CD4-positive, alpha-beta T cell treated with Interleukin-1 beta for 1 hour (primary cell): Measurements from ENCODE around the gene PTPRD.

Source experiments
- DNase-seq, 2 donors: peaks; one replicate each; pipeline ENCODE4 v3.0.0-alpha.2; 2020 to 2022

PTPRD gene

GRCh38 chr9:10045598-10045997 lies 567.2 kb downstream of the PTPRD start:
- DNase-seq: no peak

- DNase-seq: no peak
Measured at GRCh38 chr9:10041726-10042229, 571.0 kb downstream of the PTPRD start.

DNA sequence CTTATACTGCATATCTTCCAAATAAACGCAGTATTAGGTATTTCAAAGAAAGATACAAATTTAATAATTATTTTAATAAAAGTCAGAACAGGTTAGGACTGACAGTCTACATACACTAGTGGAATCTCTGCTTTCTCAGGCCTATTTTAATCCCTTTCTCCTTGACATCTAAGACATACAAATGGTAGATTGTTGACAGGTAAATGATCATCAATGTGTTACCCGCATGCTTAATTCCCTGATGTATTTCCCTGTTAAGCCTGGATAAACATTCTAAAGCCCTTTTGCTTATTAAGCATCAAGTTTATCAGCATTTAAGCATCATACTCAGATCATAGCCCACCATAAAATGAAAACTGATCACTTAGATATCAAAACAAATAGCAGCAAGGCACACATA lies 576.7 kb downstream of the PTPRD start:
- DNase-seq: no peak

DNA sequence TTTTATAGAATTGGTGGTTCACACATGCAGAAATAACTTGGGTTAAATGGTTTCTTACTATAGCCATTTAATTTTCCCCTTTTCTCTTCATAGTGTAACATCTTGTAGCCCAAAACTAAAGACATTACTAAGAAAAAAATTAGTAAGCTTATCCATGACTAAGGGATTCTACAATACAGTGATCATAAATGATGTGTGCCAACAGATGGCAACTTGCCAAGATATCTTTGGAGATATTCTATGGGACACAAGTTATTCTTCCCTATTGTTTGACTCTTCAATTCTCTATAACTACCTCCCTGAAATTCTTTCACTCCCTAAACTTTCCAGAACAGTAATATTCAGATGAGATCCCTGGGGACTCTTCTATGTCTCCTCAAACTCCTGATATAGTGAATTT lies 580.6 kb downstream of the PTPRD start:
- DNase-seq: no peak

DNA sequence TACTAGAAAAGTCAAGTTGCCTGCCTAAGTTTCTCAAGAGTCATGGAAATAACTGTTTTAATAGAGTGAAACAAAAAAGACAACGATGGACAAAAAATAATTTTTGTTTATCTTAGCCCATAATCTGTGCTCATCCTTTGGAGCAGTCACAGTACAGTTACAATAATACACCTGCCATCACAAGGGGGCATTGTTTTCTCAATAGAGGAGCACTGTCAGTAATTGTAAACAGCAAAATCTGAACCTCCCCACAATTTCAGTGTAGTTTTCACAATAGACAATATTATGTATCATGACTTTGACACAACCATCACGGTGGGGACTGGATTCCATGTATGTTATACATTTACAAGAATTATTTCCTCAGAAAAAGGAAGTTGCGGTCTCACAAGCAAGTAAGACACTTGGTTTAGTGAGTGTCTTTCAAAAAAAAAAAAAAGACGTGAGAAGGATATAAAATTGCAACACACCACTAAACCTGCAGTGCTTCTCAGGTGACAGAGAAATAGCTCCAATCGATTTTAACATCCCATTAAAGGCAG lies 586.3 kb downstream of the PTPRD start:
- DNase-seq: no peak

- DNase-seq: no peak
Measured at GRCh38 chr9:10015755-10016154, 597.0 kb downstream of the PTPRD start.

DNA sequence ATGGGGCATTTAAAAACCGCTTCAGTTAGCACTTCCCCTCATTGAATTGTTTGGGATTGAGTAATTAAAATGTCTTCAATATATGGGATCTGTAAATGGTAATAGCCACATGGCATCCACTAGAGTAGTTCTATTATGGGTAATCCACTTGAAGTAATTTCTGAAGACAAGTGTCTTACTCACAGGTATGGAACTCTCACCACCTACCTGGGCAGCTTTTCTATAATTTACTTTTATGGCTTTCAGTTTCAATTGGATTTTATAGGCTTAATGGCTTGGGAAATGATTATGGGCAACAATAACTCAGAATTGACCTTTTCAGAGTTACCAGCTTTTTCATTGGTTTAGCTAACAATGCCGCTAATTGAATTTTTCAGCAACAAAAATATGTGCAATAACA lies 597.9 kb downstream of the PTPRD start:
- no peak for DNase-seq

DNA sequence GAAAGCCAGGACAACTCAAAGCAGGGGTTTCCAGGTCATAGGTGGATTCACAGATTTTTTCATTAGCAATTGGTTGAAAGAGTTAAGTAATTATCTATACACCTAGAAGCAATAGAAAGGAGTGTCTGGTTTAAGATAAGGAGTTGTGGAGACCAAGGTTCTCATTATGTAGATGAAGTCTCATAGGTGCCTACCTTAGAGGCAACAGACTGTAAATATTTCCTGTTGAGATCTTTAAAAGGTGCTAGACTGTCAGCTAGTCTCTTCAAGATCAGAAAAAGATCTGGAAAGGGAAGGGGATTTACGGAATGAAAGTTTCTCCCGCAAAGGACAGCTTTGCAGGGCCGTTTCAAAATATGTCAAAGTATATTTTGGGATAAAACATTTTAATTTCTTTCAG lies 603.4 kb downstream of the PTPRD start:
- no peak for DNase-seq

GRCh38 chr9:10008101-10008799 lies 604.6 kb downstream of the PTPRD start:
- no peak for DNase-seq

DNA sequence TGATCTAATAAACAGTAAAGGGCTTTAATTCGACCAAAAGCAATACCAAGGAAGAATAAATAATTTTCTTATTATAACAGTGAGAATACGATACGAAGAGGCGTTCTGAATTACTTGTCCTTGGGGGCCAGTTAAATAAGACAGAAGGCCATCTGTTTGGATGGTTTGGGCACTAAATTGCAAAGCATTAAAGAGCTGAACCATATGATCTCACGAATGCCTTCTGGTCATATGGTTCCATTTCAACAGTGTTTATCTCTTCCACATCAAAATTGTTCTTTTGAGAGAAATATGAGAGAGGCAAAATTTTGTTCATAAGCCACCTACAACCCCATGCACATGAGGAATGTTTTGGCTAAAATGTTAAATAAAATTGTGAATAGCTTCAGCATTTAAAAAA lies 605.4 kb downstream of the PTPRD start:
- no peak for DNase-seq

DNA sequence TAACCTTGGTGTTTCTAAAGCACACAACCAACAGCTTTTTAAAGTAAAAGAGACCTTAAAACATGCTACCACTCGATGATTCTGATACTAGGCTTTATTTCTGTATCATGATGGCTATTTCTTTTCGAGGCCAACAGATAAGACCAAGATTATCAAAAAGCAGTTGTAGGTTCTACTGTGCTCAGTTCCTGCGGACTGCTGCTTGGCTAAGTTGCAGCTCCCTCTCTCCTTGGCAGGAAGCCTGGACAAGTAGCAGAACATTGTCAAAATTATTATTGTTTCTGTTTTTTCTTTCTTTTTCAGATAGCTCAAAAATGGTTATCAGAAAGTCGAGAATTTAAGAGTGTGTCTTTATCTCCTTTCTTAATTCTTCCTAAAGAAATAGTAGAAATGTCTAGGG lies 607.6 kb downstream of the PTPRD start:
- no peak for DNase-seq

GRCh38 chr9:10003047-10003446 lies 609.8 kb downstream of the PTPRD start:
- no peak for DNase-seq

DNA sequence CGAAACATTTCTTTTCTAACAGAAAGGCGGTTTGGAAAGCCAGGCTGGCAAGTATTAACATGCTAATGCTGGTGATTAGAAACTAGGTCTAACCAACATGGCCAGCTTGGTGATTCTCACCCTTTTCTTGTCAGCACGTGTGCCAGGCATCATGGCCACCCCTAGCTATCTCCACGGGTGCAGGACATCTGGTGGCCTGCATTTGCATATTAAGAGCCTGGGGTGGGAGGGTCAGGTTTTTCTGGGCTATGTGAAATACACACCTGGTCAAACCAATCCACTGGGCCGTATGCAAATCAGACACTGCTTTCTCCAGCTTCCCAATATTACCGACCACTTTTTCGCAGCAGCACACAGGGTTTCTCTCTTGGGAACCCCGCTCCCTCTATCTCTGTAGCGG lies 612.1 kb downstream of the PTPRD start:
- DNase-seq: no peak

DNA sequence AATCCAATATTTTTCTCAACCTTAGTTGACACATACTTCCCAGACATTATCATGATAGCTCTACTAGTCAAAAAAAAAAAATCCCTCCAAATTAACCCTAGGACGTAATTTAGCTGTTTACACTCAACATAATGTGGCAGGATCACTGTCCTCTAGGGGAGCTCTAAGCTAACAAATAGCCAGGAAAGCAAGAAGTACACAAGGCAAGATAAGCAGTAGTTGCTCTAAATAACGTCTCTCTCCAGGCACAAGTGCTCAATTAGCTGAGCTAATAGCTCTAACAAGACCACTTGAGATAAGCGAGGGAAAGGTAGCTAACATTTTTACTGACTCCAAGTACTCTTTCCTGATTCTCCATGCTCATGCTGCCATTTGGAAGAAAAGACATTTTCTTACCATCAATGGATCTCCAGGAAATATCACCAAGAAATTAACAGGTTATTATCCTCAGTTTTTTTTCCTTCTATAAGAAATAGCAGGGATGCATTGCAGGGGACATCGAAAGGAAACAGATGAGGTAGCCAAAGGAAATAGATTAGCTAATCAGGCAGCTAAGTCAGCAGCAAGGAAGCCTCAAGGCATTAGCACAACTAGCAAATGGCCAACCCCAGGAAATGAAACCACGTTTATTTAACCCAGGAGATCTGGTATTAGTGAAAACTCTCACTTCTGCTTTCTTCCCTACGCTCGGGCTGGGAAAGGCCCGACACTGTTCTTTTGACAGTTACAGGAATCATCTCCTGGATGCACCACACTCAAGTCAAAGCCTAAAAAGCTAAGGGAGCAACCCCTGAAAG lies 614.1 kb downstream of the PTPRD start:
- no peak for DNase-seq

- no peak for DNase-seq
Measured at GRCh38 chr9:9997585-9997984, 615.2 kb downstream of the PTPRD start.

GRCh38 chr9:9996259-9996658 lies 616.5 kb downstream of the PTPRD start:
- no peak for DNase-seq

DNA sequence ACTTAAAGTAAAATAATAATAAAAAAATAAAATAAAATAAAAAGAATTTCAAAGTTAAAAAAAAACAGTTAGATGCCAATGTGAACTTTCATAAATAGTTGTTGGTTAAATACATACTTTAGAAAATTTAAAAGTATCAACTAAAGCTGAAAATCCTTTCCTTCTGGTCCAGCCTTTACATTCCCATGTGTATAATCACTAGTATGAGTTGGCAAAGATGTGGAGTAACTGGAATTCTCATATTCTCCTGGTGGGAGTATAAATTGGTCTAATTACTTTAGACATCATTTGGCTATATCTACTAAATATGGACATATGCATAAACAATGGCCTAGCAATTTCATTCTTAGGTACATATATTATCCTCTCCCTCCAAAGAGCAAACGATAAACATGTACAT lies 619.9 kb downstream of the PTPRD start:
- DNase-seq: no peak

DNA sequence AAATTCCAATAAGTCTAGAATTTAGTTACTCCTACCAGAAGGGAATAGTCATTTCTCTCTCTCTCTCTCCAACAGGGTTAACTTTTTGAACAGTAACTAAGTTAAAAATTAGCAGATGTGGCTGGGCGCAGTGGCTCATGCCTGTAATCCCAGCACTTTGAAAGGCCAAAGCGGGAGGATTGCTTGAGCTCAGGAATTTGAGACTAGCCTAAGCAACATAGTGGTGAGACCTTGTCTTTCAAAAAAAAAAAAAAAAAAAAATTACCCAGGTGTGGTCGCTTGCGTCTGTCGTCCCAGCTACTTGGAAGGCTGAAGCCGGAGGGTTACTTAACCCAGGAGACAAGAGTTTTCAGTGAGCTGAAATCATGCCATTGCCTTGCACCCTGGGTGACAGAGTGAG lies 639.7 kb downstream of the PTPRD start:
- DNase-seq: no peak

DNA sequence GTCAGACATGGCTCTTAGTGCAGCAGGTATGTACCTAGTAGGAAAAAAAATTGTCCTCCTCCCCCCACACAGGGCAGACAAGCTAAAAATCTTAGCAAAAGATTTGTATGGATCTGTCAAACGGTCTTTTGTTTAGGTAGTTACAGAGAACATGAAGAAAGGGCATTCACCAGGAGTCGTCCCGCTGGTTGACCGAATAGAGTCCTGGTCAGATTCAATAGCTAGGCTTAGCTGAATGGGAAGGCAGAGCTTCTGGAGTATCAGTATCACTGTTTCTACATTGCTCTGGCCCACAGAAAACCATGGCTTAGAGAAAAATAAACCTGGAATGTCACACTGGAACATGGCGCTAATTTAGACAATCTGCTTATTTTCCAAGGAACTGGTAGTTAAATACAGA lies 642.3 kb downstream of the PTPRD start:
- DNase-seq: no peak

GRCh38 chr9:9963841-9964240 lies 649.0 kb downstream of the PTPRD start:
- DNase-seq: no peak

GRCh38 chr9:9961934-9962333 lies 650.9 kb downstream of the PTPRD start:
- no peak for DNase-seq

- DNase-seq: no peak
Measured at GRCh38 chr9:9961487-9961886, 651.3 kb downstream of the PTPRD start.

DNA sequence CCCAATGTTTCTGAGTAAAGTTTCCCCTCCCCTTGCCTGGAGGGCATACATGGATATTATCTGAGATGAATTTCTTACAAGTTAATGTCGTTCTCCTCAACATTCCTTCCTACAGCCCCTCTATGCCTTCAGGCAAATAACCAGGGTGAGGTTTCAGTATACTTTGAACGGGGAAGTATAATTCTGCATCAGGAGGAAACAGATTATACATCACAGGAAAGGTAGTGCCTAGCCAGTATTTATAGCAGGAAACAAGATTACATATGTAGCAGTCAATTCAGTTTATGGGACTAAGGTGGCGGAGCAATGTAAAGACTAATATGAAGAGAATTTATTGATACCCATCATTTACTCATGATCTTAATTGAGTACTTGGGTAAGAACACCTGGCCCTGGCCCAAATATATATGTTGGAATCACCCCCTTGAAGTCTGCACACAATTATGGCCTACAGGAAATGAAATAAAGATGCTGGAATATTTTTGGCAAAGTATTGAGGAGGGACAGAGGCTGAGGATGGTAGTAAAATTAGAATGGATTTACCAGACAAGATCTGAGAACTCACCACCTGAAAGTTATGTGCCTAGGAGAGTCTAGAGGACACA lies 661.1 kb downstream of the PTPRD start:
- no peak for DNase-seq

- no peak for DNase-seq
Measured at GRCh38 chr9:9950813-9951212, 662.0 kb downstream of the PTPRD start.
